D721Med (cell line): ENCODE data around the gene ST3GAL3.

Experiments
- DNase-seq: peaks from one replicate; pipeline ENCODE4 v3.0.0; 2011; ENCODE audit warnings: low spot score; ENCODE audit not compliant: insufficient read length
- FAIRE-seq: peaks from 2 replicates; lab custom pipeline; 2011; peaks lifted over from hg19 to GRCh38; lab: Jason Lieb, UNC
- TF ChIP-seq, protein P1 (sequence below): IDR thresholded peaks from 2 replicates; pipeline ENCODE4 v1.5.1; 2012; ENCODE audit warnings: mild to moderate bottlenecking, control low read depth; ENCODE audit not compliant: insufficient read depth; ENCODE audit errors: missing control alignments

ST3GAL3 gene

DNA sequence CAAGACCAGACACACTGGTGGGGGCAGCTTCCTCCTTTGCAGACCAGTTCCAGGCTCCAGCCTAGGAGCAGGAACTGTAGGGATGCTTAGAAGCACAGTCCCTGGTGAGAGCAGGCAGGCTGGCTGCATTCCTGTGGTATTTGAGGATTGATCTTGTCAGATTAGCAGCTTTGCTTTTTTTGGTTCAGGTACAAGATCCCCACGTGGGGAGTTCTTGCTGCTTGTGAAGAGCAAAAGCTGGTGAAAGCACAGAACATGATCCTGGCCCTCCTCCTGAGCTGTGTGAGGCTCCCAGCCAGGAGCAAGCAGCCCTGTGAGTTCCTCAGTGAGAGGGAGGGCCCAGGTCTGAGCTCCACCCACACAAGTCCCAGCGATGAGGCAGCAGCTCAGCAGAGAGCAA, 151.0 kb downstream of the ST3GAL3 start:
- no peak for DNase-seq
- no peak for FAIRE-seq
- TF ChIP-seq, protein P1, sequence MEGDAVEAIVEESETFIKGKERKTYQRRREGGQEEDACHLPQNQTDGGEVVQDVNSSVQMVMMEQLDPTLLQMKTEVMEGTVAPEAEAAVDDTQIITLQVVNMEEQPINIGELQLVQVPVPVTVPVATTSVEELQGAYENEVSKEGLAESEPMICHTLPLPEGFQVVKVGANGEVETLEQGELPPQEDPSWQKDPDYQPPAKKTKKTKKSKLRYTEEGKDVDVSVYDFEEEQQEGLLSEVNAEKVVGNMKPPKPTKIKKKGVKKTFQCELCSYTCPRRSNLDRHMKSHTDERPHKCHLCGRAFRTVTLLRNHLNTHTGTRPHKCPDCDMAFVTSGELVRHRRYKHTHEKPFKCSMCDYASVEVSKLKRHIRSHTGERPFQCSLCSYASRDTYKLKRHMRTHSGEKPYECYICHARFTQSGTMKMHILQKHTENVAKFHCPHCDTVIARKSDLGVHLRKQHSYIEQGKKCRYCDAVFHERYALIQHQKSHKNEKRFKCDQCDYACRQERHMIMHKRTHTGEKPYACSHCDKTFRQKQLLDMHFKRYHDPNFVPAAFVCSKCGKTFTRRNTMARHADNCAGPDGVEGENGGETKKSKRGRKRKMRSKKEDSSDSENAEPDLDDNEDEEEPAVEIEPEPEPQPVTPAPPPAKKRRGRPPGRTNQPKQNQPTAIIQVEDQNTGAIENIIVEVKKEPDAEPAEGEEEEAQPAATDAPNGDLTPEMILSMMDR = no peak

DNA sequence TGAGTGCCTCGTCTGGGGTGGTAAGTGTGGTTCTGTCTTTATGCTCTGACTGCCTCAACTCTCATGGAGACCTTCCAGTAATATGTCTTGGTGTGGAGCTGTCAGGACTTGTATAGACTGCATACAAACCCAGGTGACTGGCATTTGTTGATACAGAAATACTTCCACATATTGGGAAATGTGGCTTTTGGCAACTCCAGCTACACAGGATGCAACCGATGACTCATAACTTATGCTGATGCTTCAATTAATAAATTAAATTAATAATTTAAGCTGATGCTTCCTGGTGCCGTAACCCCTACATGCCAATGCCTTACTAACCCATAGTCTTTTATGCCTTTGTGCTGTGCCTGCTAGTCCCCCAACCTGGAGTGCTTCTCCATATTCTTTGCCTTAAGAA, 154.0 kb downstream of the ST3GAL3 start:
- DNase-seq = no peak
- TF ChIP-seq, protein P1 = no peak
- no peak for FAIRE-seq

DNA sequence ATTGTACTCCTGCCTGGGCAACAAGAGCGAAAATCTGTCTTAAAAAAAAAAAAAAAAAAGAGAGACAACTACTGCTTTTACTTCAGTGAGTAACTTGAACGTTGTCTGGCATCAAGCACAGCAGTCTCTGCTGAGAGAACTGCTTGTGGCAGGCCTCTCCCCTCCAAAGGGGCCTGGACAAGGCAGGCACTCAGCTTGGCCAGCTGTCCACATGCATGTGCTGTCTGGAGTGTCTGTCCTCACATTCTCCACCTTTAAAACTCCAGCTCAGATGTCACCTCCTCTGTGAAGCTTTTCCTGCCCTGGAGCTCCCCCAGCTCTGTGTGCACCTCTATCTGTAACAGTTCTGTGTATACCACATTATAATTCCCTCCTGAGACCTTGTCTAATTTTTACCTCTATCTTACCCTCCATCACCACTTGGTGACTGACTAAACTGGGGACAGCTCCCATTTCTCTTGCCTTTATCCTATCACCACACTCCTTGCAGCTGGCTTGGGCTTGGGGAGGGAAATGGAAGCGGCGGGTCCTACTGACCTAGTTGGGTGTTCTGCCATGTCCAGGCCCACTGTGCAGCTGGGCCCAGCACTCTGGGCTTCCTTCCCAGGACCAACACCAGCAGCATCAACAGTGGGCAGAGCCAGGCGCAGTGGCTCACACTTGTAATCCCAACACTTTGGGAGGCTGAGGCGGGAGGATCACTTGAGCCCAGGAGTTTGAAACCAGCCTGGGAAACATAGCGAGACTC, 154.8 kb downstream of the ST3GAL3 start:
- TF ChIP-seq, protein P1 = no peak
- DNase-seq (no peak), FAIRE-seq (no peak)

DNA sequence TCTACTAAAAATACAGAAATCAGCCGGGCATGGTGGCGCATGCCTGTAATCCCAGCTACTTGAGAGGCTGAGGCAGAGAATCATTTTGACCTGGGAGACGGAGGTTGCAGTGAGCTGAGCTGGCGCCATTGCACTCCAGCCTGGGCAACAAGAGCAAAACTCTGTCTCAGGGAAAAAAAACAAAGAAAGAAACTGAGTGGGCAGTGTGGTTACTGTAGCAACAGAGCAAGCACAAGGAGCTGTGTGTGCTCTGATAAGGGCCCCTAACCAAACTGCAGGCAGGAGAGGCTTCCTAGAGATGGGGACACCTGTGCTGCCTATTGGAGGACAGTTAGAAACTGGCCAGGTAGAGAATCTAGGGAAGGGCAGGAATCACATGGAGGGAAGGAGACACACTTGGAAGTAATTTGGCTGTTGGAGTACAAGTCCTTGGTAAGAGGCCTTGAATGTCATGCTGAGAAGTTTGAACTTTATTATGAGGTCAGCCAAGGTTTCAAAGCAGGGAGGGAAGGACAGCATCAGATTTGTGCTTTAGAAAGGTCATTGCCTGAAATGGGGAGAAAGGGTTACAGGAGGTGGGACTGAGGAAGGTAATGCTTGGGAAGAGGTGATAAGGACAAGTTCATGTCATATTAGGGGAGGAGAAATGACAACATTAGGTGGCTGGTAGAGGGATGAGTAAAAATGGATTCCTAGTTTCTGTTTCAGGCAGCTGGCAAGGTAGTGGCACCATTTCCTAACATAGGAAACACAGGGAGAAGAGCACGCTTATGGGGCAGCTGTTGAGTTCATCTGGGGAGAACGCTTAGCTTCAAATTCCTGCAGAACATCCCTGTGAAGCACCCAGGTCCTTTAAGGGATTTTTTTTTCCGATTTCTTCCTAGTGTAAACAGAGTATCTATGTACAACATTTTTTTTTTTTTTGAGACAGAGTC, 157.0 kb downstream of the ST3GAL3 start:
- TF ChIP-seq, protein P1 = no peak
- no peak for FAIRE-seq

DNA sequence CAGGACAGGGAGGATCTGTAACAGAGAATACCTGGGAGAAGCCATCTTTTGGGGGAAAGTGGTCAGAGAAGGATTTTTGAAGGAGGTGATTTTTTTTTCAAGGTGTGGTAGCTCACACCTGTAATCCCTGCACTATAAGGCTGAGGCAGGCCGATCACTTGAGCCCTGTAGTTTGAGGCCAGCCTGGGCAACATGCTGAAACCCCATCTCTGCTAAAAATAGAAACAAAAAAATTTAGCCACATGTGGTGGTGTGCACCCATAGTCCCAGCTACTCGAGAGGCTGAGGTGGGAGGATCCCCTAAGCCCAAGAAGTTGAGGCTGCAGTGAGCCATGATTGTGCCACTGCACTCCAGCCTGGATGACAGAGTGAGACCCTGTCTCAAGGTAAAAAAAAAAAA, 158.9 kb downstream of the ST3GAL3 start:
- no peak for DNase-seq
- FAIRE-seq = no peak
- TF ChIP-seq, protein P1 = no peak

More for the DNA sequence above, 157.0 kb downstream of the ST3GAL3 start:
- DNase-seq = no peak

DNA sequence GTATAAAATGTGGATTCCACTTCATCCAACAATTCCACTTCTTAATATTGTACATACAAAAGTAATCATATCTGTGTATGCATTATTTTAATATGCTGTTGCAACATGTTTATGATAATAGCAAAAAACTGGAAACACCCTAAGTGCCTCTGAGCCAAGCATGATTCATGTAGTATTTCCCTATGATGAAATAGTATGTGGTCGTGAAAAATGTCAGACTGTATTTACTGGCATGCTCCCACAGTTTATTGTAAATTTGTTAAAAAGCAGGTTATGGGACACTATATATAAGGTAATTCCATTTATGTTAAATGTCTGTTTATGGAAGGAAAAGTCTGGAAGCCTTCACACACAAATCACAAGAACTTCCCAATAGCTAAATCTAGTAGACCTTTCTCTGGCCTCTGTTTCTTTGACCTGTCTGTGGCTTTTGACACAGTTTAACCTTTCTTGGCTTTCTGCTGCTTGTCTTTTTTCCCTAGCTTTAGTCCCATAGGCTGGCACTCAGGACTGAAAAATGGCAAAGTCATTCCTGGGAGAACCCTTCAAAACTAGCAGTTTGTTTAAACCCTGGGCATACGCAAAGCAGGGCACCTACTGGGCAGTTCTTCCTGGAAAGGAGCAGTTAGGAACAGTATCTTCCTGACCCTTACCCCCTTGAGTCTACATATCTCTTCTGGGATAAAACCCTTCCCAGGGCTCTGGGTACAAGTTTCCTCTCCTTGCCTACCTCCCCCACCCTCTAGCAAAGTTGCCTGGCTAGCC, 160.8 kb downstream of the ST3GAL3 start:
- DNase-seq = no peak

More for the DNA sequence above, 160.8 kb downstream of the ST3GAL3 start:
- FAIRE-seq = no peak
- TF ChIP-seq, protein P1 = no peak
